ENCODE data around the gene SGCG.
"Not testable (repeated sequence)": the region's sequence is repeated elsewhere in the genome, so short reads cannot be mapped to it uniquely, and the experiment has no call there.

The SGCG gene, protein sequence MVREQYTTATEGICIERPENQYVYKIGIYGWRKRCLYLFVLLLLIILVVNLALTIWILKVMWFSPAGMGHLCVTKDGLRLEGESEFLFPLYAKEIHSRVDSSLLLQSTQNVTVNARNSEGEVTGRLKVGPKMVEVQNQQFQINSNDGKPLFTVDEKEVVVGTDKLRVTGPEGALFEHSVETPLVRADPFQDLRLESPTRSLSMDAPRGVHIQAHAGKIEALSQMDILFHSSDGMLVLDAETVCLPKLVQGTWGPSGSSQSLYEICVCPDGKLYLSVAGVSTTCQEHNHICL

DNA sequence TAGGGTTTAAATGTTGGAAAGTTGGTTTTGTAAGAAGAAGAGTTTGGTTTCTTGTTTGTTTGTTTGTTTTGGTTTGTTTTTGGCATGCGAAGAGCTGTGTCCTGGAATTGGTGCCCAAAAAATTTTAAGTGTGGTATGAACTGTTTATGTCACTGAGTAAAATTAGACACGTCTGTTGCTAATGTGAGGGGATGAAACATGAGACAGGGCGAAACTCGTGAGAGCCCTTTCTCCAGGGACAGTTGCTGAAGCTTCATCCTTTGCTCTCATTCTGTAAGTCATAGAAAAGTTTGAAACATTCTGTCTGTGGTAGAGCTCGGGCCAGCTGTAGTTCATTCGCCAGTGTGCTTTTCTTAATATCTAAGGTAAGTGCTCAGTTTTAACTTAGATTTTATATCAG is at the start of gene SGCG:
Gene SGCG (plus strand): TSS at position 269 of the 400 bp plus-strand sequence. CDS start 22,716 bp downstream, outside the sequence.
- no peak for DNase-seq

DNA sequence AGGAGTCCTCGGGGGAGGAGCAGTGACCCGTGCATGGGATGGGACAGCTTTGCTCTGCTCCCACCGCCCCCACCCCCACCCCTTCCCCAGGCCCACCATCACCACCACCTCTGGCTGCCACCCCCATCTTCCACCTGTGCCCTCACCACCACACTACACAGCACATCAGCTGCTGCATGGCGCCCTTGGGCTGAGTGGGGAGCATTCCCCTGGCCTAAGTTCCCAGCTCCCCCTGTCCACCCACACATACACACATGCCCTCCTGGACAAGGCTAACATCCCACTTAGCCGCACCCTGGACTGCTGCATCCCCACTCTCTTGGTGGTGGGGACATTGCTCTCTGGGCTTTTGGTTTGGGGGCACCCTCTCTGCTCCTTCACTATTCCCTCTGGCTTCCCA is 46.2 kb upstream of the SGCG start:
- no peak for DNase-seq

DNA sequence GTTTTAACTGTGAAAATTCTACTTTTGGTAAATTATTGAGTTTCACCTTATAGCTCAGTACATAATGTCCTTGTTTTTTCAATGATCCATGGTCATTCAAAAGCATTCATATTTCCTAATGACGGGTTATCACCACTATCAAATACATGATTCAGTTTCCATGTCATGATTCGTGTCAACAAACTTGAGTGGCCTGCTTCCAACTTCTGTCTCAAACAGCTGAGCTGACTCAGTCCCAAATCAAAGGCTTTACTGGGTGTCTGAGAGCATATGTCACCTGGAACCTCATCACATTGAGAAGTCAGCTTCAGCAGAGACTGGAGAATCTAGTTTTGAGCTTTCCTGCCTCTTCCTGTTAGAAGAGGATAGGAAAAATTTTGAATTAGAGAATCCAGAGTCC is 40.3 kb upstream of the SGCG start:
- DNase-seq, result no peak

DNA sequence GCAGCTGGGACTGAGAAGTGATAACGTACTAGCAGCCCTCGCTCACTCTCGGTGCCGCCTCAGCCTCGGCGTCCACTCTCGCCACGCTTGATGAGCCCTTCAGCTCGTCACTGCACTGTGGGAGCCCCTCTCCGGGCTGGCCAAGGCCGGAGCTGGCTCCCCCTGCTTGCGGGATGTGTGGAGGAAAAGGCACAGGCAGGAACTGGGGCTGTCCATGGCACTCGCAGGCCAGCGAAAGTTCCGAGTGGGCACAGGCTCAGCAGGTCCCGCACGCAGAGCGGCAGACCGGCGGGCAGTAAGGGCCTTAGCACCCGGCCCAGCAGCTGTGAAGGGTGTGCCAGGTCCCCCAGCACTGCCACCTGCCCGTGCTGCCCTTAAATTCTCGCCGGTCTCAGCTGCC is 38.8 kb upstream of the SGCG start:
- DNase-seq, result no peak

DNA sequence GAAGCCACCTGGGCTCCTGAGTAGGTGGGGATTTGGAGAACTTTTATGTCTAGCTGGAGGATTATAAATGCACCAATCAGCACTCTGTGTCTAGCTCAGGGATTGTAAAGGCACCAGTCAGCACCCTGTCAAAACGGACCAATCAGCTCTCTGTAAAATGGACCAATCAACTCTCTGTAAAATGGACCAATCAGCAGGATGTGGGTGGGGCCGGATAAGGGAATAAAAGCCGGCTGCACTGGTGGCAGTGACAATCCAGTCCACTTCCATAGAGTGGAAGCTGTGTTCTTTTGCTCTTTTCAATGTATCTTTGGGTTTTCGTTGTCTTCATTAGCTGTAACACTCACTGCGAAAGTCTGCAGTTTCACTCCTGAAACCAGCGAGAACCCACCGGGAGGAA is 38.2 kb upstream of the SGCG start:
- DNase-seq, result not testable (repeated sequence)

DNA sequence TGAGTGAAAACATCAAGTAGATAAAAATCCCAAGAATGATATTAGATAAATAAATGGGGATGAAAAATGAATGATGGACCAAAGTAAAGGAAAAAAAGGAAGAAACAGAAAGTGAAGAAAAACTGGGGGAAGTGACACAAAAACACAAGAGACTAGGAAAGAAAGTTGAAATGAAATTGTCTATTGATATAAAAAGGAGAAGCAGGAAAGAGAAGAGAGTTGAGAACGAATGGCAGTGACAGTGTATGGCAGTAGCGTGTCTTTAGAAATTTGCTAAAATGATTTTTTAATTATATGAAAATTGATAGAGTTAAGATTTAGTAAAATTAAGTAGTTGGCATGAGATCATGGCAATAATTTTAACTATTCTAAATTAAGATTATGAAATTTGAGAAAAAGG is 36.3 kb upstream of the SGCG start:
- no peak for DNase-seq

DNA sequence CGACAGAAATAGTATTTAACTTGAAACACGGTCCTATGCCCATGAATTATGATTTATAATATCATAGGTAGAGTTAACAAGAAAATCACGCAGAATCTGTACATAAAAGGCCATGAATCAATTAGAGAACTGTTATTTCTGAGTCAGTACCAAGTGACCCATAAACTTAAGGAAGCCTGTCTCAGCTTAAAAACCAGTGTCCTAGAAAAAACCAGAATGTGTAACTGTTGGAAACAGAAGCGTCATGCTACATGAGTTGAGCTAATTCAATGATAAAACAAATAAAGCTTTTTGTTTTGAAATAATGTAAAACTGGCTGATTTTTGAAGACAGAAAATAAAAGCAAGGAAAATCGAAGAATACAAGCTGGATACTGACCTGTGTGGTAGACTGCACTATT is 34.8 kb upstream of the SGCG start:
- DNase-seq, result no peak

DNA sequence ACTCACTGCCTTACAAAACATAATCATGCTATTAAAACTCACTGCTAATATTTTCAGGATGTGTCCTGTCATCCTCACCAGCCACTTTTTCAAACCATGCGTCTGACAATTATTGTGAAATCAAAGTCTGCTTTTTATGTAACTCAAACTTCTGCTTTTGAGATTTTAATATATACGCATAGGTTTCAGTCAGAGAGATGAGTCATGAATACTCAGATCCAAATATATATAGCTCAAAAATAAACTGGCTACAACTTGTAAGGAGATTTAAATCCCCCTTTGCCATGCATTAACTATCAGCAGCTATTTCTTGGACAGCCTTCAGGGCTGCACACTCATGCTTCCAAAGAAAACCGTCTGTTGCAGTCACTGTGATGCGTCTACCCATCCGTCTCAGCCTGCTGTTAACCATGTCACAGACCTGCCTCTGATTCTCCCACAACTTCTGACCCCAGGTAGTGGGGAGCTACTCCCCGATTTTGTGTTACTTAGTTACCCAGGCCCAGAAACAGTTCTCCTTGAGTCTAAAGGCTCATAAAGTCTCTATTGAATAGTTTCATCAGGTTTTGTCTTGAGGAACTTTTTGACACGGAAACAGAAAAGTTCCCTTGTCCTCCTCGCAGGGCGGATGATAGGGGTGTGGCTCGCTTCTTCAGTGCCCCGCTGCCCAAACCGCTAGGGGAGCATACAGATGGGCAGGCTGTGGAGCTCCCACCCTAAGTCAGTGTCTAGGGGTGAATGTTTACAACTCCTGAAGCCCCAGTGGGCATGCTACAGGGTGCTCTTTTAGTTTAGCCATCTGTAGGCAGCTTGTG is 33.8 kb upstream of the SGCG start:
- DNase-seq, result no peak

DNA sequence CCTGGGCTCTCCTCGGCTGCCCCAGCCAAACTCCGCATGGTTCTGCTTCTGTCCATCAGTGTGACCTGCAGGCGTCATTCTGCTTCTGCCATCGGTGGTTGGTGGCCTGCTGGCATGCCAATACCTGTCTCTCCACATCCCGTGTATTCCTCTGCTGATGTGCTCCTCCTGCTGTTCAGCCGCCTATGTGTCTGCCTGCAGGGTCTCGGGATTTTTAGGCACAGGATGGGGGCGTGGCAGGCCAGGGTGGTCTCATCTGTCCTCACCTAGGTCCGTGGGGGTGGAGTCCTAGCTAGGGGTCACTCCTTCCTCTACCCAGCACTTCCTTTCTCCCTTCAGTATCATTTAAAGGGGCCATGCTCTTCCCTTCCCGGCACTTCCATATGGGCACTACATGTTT is 33.0 kb upstream of the SGCG start:
- no peak for DNase-seq

DNA sequence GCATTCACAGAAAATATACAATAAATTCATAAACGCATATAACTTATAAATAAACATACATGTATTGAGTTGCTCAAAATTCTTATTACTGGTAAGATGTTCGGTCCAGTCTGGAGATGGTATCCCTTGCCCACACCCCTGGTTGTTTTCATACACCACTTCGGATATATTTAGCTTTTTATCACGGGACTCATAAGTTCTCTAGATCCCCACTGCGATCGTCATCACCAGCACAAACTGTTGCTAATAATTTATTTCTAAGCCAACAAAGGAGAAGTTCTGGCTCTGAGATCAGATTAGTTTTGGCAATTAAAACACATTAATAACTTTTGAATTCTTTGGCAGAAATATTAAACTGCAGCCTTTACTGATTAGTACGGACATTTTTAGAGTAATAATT is 23.0 kb upstream of the SGCG start:
- DNase-seq, result no peak

DNA sequence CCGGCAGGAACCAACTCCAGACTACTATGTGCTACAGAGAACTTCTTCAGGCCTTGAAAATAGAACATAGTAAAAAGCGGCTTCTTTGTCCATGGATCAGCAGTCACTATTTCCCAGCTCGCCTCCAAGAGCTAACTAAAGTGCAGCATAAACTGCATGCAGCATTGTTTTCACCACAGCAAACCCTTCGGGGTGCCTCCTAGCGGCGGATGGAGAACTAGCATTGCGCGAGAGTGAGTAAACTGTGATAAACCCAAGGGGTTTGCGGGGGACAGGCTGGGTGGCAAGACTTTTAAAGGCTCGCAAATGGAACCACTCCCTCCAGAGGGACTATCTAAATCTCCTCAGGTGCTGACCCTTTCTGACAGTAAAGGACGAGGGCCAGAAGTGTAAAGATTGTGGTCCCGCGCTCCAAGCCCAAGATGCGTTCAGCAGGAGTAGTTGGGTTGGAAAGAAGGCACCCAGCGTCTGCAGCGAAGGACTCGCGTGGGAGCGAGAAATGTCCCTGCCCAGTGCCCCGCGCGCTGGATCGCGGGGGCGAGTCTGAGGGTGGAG is 21.5 kb upstream of the SGCG start:
- peak; percentile 35 for DNase-seq

DNA sequence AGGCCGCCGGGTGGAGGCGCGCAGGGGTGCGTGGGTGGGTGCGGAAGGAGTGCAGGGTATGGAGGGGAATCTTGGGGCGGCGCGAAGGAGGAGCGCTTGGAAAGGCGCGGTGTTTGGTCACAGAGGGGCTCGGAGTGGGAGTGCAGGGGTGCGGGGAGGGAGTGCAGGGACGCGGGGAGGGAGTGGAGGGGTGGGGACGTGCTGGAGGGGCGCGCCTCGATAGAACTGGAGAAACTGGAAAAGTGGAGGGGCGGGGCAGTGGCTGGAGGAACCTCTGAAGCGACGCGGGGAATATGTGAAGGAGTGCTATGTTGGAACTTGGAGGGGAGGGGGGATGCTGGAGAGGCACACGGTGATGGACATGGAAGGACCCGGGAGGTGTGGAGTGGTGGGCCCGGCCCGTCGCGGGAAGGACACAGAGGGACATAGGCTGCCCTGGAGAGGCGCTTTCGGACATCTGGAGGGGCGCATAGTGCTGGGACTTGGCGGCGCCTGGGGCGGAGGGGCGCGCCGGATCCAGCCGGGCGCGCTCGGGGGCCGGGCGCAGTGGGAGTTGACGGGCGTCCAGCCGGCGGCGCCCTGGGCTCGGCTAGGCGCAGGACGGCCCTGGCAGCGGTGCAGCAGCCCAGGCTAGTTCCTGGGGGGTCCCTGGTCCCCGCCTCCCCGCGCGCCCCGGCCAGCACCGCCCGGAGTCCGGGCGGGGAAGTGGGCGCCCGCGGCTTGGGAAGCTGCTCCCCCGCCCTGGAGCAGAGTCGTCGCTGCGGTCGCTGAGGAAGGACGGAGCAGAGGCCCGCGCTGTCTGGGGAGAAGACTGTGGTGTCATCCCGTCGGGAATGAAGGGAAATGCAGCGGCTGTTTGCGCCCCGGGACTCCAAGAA is 20.8 kb upstream of the SGCG start:
- no peak for DNase-seq

DNA sequence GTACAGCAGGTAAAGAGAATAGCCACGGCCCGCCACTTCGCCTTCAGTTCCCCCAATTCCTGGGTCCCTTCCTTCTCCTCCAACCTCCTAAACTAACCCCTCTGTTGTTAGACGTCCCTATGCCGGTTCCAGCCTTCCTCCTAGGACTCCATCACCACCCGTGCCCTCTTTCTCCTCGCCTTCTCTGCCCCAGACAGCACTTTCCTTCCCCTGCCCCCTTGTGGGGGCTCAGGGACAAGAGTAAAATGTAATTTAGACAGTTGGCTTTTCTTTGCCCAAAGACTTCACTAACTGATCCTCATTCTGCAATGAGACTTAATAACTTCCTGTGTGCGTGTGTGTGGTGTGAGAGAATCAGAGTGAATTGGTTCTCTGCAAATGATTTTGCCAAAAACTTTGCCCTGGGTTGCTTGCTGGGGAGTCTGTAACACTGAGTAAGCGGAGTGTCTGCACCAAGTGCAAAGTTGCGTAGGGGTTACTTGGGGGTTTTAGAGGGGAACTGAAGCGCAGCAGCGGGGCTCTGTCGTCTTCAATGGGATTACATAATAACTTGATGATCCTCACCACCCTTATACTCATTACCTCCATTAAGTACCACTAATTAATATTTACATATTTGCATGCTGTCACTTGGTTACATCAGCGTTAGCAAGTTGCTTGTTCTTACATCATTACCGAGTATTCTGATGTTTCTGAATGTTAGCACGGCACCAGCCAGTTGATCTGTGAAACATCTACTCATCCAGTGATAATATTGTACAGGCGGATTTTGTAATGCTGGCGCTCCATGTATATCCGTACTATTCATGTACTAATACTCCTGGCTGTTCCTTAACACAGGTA is 19.9 kb upstream of the SGCG start:
- peak; percentile 4 for DNase-seq

DNA sequence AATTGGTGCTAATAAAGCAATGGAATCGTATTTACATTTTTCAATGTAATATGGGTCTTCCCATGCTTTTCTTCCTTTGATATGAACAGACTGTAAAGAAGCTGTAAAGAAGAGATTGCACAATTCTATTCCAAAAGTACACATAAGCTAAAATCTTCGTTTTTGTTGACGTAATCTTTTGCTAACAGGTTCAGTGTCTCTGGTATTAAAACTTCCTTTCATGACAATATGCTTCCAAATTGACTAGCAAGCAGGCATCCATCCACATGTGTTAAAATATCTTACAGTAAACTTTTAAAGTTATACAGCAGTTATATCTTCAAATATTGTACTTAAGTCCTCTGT is 19.3 kb upstream of the SGCG start:
- no peak for DNase-seq

DNA sequence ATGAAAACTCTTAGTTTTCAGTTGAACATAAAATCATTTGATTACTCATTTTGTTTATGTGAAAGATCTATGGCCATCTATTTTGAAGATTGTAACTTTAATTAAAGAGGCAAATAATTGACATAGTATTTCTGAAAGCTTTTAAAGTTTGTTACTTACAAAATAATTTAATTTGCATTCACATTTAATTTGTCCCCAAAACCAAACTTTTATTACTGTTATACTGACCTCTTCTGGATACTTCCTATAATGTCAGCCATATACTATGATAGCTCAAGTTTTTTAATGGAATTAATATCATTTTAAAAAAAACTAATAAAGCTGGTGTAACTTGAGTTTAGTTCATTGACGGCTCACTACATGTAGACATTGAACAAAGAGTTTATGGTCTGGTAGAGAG is 4.9 kb upstream of the SGCG start:
- DNase-seq, result no peak

DNA sequence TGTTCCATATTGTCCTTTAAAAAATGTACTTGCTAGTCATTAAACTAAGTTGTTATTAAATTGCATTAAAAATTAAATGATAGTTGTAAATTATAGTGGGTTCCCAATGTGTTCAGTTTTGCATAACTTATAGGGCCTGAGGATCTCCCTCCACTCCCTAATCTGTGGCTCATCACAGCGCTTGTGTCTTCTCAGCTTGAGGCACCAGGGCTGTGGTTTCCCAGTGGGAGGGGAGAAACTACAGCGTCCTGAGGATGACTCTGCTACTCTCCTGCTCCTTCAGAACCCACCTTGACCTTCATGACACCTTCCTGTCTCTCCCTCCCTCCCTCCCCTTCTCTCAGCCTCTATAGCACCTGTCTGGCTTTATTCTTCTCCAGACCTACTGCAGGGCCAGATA is 1.4 kb downstream of the SGCG start:
- DNase-seq, result no peak

DNA sequence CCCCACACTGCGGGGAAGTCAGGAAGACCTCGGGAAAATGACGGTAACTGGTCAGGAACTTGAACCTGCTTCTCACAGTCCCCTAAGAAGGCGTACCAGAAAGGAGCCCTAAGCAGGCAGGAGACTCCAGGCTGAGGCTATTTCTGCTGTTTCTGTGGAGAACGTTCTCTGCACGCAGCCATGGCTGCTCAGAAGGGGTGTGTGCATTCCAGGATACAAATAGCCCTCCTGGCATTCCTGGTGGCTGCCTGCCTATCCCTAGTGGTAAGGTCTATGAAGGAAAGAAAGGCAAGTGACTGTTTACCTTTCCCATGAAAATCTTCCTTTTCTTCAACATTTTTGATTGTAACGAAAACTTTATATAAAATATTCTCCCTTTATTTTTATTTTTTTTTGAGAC is 2.5 kb downstream of the SGCG start:
- DNase-seq, result no peak

DNA sequence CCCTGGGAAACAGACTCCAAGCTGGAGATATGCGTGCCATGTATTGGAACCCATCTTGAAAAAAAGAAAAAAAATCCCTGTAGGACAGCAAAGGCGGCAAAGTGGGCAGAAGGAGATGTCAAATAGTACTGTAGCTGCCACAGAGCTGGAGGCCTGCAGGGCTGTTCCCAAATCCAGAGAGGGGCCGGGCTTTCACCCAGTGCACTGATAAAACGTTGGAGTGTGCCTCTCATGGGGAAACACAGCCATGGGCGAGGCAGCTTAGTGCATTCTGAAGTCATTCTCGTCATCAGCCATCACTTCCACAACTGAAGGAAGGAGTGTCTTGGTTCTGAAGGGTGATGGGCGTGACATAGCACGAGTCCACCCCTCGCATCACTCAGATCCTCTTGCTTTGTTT is 4.8 kb downstream of the SGCG start:
- DNase-seq, result no peak

DNA sequence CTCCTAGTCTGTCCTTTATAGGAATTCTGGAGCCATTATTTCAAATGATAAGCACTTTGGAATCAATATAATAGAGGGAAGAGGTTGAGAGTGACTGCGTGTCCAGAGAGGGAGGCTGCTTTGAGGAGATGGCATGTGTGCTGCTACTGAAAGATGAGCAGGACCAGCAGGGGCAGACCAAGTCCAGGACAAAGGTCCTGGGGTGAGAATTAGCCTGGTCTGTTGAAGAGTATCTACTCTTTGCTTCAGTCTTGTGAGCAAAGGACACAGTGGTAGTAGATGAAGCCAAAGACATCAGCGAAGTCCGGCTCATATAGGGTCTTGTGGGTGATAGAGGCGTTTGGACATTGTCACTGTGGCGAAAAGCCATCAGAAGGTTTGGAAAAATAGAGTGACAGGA is 21.1 kb downstream of the SGCG start:
- DNase-seq, result no peak

DNA sequence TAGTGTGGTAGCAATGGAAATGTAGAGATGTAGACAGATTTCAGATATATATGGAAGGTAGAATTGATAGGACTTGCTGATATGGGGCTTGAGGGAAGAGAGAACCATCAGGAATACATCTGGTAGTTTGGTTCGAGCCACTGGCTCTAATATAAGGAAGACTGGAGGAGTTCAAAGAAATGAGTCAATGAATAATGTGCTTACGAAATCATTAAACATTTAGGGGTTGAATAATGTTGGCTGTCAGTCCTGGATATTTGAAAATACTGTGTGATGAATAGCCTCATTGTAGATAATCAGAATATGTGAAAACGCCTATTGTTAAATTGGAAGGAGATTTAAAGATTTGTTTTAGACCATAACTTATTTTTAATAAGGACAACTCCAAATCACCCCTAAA is 21.6 kb downstream of the SGCG start:
- DNase-seq, result no peak

DNA sequence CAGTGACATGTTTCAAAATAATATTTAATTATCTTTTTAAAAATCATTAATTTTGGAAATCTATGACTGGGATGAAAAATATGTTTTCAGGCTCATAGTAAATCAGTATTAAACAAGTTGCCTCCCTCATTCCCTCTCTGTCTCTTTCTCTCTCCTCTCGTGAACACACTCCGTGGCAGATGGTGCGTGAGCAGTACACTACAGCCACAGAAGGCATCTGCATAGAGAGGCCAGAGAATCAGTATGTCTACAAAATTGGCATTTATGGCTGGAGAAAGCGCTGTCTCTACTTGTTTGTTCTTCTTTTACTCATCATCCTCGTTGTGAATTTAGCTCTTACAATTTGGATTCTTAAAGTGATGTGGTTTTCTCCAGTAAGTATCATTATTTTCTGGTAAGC is 22.7 kb downstream of the SGCG start:
- DNase-seq, result no peak

DNA sequence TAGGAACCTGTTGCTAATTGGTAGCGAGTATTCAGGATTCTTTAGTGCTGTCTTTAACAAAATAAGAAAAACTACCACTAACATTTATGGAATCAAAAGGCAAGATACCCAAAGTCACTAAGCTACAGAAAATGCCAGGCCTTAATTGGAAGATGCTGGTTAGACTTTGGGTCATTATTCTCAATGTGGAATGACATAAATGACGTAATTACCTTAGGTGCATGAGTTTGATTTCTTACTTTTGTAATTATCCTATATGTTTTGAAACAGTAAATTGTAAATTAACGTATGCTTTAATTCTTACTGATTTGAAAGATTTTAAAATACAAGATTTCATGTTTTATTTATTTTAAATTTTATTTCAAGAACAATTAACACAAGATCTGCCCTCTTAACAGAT is 25.0 kb downstream of the SGCG start:
- DNase-seq, result no peak

DNA sequence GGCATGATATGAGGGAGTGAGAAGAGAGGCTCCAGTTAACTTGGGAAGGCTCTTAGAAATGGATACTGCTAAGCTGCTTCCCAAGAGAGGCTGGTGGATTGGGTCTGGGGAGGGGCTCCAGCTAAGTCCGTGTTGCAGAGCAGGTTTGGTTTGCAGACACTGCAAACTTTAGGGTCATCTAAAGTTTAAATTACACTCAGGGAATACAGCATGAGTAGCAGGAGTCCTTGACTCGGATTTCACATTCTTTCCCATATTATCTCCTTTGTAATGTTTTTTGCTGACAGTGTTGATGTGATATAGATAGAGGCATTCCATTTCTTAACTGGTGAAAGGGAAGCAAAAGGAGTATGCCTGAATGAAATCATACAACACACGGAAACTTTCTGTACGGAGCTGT is 31.9 kb downstream of the SGCG start:
- no peak for DNase-seq

Data from activated CD4-positive, alpha-beta T cell treated with anti-CD3 and anti-CD28 coated beads, Interleukin-2, amount 50 U/mL, for 16 hours (primary cell).